Right hindlimb (tissue), 1 donor: ENCODE measurements around the gene GALNT2.
A peak's percentile ranks its signal among the peaks of the same experiment; 100 is the strongest.

ENCODE experiments used
- DNase-seq: peaks from one replicate; pipeline ENCODE4 v3.0.0-alpha.2; 2018

Gene GALNT2

DNA sequence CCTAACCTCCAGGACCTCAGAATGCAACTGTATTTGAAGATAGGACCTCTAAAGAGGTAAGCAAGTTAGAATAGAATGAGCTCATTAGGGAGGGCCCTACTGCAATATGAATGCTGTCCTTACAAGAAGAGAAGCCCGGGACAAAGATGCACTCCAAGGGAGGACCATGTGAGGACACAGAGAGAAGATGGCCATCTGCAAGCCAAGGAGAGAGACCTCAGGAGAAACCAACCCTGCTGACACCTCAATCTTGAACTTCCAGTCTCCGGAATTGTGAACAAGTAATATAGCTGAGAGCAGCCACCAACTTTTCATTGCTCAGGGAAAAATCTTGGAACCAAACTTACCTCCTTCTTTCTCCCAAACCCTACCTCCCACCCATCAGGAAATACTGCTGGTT lies 15.0 kb upstream of the GALNT2 start:
- DNase-seq: no peak

DNA sequence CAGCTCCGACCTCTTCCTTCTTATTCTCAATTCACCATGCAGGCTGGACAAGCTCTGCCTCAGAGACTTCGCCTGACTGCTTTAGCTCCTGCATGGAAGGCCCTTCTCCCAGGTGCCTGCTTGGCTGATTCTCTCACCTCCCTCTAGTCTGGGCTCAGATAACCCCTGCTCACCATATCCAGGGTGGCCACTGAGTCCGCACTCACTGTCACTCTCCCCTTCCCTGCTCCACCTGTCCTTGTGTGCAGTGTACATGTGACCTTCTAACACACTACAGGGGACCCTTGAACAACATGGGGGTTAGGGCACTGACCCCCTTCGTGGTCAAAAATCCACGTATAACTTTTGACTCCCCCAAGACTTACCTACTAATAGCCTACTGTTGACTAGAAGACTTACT lies 14.4 kb upstream of the GALNT2 start:
- DNase-seq: no peak

DNA sequence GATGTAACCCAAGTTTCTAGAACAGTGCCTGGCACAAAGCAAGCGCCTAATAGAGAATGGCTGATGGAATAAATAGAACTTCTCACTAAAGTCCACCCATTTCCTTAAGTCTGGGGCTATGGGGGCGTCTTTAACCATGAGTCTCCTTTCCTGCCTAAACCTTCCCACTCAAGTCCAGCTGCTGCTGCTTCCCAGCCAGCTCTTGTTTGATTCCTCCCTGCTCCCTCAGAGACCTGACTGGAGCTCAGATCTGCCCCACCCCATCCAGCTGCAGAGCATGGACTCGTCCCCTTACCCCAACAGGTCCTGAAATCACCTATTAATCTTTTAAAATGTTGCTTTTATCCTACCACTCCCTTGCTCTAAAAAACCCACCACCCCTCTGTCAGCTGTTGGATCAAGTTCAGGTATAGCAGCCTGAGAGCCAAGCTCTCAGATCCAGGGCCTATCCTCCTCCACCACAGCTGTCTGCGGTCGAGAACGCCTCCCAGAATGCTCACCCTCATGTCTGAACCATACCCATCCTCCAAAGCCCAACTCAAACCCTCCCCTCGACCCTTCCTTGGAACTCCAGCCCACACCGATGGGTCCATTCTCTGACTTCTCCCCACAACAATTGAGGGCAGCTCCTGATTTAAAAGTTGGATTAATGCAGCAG lies 12.8 kb upstream of the GALNT2 start:
- peak; percentile 64 for DNase-seq

DNA sequence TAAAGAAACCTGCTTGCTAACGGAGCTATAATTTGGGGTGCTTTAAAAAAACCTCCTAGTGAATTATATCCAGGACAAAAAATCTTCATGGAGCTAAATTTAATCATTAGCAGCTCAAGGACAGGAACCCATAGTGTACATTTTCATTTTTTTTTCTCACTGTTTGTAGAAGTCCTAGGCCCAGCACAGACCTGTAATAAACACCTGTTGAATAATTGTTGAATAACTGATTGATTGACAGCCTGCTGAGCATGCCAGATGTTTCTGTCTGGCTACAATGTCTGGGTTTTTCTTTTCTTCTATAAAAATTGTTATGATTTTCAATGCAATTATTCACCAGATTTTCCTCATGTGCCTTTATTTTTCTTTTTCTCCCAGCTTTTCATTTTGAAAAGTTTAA lies 10.9 kb upstream of the GALNT2 start:
- DNase-seq: no peak

DNA sequence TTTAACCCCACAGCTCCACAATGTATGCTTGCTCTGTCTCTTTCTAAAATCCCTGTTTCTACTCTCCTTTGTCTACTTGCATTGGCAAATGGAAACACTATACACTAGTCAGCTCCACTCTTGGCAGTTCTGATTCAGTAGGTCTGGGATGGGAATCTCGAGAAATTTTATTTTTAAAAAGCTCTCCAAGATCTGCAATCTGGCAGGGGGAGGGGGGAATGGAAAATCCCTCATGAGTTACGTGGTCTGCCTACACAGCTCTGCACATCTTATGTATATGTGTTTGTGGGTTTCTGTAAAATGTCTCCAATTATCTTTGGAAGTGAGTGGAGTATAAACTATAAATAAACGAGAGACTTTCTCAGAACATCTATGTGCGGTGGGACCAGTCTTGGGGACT lies 9.9 kb upstream of the GALNT2 start:
- no peak for DNase-seq

DNA sequence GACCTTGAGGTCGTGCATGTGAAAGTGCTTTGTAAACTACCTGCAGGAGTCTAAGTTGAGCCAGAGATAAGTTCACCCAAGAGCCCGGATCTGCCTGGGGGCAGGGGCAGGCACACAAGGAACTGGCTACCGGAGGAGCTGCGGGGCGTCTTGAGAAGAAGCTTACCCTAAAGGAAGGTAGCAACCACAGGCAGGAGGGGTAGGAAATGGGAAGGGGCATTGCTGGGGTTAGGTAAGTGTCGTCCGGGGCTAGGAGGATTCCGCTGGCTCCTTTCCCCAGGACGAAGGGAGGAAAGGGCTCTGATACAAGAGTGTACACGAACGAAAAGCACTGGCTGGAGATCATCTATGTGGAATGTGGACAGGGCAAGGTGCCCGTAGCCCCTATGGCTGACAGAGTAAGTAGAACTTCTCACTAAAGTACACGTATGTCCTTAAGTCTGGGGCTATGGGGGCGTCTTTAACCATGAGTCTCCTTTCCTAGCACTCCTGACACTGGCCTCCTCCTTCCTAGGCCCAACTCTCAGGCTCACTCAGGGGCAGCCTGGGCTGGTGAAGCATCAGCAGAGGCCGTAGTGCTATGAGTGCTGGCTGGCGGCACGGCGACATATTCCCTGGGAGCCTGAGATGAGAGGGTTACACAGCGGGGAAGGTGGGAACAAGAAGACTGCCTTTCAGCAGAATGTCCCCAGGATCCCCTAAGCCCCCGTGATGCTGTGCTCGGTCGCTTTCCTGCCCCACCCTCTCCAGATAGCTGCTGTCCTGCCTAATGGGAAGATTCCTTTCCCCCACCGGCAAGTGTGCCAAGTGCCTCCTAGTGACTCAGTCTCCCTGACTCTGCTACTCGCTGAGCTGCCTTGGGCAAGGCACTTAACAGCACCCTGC lies 9.1 kb upstream of the GALNT2 start:
- no peak for DNase-seq

DNA sequence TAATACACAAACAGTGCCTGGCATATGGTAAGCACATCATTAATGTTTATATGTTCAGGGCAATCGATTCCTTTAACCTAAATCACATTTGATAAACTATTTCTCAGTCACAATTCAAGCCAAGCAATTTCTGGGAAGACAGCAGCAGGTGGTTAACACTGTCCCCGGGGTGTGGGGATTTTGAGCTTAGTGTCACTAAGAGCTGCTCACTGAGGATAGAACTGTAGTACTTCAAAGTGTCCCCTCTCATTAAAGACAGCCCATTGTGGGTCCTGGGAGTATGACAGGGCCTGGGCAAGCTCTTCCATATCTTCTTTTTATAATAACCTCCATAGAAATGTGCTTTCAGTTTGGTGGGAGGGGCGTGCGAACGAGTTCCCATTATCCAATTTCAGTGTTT lies 8.4 kb upstream of the GALNT2 start:
- DNase-seq: no peak

DNA sequence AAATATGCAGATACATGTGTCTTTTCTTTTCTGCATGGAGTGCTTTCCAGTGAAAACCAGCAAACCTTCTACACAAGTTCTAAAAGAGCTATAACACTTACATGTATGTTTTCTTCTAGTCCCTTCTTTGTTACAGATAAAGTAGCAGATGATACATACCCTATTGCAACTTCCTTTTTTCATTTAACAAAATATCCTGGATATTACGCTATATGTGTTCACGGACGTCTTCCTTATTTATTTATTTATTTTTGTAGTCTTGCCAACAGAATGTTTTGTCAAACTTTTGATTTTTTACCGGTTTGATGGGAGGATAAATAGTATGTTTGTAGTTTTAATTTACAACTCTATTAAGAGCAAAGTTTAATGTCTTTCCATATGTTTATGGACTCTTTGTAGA lies 5.2 kb upstream of the GALNT2 start:
- DNase-seq: no peak

DNA sequence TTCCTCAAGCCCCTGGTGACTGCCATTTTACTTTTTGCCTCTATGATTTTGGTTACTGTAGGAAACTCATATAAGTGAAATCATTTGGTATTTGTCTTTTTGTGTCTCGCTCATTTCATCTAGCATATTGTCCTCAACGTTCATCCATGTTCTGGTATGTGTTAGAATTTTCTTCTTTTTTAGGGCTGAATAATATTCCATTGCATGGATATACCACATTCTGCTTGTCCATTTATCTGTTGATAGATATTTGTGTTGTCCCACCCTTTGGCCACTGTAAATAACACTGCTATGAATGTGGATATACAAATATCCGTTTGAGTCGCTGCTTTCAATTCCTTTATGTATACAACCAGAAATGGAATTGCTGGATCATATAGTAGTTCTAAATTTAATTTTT lies 4.5 kb upstream of the GALNT2 start:
- DNase-seq: no peak

DNA sequence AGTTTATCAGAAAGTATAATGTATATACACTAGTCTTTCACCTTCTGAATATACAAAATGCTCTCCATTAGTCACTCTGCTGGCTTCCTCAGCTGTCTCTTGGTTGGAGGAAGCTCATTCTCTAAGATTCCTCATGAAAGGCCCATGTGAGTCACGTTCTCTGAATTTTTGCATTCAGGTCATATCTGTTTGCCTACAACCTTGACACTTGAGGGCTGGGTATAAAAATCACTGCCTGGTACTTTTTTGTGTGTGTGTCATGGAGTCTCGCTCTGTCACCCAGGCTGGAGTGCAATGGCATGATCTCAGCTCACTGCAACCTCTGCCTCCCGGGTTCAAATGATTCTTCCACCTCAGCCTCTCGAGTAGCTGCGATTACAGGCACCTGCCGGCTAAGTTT lies 2.8 kb upstream of the GALNT2 start:
- DNase-seq: no peak

DNA sequence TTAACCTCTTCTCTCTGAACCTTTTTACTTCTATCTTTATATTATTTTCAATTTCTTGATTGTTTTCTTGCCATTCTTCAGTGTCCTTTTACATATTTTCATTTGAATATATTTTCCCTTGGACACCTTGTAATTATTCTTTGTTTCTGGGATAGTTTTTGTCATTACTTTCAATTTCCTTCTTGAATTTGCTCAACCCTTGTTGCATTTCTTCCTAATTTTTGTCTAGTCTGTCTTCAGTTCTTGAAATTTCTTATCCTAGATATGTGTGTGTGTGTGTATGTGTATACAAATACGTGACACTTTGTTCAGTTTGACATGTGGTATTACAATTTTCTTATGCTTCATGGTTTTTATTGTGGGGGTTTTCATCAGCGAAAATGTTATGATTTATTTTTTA lies 1.9 kb upstream of the GALNT2 start:
- no peak for DNase-seq

DNA sequence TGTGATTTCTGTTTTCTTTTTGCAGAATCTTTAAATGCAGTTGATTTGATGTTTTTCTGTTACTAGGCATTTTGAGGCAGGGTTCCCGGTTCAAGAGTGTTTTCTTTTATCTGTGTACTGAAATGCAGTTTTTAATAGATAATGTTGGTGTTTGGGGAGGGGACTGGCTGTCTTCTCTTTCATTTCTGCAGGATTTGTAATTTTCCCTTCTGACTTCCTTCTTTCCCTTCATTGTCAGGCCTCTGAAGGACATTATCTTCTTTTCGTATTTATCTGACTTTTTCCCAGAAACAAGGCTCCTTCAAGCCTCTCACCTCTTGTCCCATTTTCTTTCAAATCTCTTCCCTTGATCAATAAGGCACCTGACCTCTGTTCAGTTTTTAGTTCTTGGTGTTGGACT lies 1.5 kb upstream of the GALNT2 start:
- no peak for DNase-seq

DNA sequence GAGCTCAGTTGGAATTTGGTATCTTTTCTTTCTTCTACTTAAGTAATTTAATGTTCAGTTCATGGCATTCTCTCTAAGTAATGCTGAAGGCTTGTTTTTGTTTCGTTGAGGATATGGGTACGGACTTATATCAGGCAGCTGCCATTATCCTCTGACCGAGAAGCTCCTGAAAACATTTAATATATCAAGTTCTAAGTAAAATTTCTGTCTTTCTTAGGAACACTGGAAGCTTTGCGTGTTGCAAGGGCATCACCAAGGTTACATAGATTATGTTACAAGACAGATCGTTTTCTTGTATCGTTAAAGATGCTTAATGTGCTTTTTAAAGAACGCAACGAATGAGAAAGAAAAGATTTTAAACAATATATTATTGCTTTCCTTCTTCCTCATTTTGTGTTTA lies 1.0 kb upstream of the GALNT2 start:
- DNase-seq: no peak

DNA sequence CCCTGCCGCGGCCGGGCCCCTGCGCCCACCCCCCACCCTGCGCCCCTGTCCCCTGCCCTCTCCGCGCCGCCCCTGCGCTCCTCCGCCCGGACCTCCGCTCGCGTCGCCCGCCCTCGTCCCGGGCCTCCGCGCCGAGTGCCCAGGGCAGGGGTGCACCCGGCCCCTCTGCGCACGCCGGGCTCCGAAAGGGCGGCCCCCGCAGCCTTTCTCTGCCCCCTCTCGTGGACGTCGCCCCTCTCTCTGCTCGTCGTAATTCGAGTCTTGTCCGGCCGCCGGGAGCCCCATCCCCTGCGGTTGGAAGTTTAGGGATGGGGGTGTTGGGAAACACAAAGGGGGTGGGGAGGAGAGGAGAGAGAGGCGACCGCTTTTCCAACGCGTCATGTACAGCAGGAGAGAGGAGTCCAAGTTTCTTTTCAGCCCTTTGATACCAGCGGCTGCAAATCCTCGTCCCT lies 407 bp downstream of the GALNT2 start:
- DNase-seq: peak; percentile 62

DNA sequence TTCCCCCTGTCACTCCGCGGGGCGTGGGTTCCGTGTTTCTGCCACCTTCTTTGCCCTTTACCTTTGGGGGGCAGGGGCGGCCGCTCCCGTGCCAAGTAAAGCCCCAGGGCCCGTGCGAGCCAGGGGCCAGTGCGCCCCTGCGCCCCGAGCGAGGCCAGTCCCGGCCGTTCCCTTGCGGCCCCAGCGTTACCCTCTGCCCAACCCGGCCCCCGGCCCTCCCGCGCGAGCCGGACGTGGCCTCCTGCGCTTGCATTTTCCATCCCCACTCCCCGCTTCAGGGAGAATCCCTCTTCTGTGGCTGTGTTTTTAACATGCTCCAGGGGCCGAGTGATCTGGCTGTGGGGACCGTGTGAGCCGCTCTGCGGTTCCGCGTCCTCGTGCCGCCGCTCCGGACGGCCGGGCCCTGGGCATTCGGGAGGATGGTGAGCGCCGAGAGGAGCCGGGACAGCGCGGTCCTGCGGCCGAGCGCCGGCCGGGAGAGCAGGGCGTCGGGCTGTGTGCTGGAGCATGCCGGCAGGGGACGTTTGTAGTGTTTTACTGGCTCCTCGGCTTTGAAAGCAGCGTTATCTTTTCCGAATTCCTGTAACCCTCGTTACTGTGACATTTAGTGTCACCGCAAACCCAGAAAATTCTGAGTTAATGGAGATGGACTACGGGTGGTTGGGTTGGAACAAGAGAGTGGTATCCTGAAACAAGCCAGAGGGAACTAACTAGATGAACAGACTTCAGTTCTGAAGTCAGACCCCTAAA lies 1.0 kb downstream of the GALNT2 start:
- DNase-seq: peak; percentile 67

DNA sequence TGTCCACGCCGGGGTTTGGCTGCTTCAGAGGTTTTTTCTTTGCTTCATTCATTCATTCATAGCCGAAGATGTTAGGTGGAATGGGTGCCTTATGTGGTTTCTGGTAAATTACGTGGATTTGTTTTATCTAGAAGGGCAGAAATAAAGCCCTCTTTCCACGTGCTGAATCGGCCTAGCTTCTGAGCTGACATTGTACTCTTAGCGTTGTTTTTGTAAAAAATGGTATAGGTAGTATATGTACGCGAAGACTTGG lies 1.5 kb downstream of the GALNT2 start:
- no peak for DNase-seq

DNA sequence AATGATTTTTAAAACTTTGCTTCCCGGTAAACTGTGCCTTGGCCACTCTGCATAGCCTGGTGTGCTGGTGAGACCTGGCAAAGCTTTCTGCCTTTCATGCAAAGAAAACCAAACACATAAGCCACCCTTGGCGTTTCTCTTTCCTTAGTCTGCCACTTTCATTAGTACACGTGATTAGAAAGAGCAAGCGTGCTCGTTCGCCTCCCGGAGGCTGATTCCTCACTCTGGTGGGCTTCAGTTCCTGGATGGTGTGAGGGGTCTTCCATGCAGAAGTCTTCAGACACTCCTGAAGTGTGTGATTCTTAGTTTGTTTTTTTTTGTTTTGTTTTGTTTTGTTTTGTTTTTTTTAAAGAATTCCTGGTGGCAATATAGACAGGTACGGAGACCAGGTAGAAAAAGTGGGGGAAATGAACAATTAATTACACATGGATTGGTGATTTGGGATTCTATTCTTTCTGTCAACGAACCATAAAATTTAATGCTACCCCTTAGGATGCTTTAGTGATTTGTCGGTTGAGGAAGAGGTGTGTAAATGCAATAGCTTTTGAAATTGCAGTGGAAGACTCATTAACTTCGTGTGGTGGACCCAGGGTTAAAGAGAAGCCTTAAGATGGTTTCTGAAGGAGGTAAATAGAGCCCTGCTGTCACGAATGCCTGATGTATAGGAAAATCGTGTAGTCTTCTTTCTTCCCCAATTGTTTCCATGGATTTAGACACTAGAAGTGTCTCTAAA lies 2.1 kb downstream of the GALNT2 start:
- no peak for DNase-seq

DNA sequence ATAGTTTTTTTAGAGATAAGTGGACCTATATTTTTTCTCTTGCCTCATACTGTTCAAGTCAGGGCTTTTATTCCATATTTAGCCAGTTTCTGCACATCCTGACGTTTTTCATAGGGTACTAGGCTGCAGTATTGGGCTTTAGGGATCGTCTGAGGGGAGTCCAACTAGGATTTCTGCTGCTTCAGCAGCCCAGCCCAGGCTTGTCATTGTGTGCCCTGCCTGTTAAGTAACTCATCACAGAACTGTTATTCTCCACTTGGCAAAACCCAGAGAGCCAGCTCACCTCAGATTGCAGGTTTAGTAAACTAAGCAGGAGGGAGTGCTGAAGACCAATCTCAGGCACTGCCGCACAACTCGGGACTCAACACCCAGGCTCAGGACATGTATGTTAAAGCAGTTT lies 2.8 kb downstream of the GALNT2 start:
- no peak for DNase-seq

DNA sequence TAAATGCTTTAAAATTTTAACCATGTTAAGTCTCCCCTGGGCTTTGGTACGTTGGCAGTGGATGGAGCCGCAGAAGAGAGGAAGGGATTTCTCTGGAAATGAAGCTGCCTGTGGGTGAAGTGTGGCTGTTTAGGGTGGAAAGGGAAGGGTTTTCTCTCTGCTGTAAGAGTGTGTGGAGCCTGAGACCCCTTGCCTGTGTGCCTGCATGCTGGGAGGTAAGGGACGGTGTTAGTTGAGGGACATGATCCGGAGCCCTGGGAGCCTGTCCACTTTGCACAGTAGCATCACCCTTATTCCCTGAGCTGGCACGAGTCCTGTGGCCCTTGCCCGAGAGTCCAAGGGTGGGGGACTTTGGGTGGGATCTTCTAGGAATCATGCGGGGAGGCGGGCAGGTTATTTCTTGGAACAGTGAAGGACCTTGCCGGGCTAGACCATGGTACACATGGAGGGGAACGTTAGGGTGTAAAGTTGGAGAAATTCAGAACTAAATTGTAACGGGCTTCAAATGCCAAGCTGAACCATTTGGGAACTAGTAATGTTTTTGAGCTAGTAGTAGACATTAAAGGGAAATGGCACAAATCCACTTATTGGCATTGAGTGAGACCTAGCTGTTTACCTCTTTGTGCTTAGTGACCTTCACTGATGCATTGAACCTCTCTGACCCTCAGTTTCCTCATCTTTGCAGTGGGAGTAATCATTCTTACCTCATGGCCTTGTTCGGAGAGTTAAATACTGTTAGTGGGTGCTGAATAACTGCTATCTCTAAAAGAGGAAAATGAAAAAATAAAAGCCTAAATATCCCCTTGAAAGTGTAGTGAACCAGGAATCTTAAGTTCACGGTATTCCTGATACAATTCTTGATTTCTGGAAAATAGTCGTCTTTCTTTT lies 3.5 kb downstream of the GALNT2 start:
- no peak for DNase-seq

DNA sequence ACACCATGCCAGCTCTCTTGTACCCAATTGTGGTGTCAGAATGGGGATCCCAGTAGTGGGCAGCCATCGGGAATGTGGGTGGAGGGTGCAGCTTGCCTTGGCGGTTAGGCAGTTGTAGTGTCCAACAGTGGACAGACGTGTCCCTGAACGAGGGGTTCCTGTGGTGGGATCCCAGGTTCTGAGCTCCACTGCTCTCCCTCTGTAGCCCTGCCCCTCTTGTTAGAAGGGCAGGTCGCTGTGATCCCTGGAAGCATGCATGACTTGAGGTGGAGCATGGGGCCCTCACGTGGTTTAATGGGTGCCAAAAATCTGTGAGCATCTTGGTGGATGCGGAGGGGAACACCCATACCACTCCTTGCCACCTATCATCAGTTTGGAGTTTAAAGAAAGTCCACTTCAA lies 4.3 kb downstream of the GALNT2 start:
- no peak for DNase-seq

DNA sequence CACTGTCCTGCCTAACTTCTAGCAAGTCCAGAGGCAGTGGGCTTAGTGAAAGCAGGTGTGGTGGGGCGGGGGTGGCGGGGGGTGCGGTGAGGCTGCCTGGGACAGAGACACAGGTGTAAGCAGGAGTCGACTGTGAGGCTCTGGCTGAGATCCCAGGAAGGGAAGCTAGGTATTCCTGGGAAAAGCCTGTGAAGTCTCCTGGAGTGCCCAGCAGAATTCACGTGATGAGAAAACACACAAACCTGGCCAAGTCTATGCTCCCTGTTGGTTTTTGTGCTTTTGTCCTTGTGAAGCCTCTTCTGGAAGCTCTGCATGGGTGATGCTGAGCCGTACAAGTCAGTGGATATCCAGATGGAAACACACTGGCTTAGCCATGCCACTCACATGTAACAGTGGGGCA lies 5.3 kb downstream of the GALNT2 start:
- DNase-seq: no peak

DNA sequence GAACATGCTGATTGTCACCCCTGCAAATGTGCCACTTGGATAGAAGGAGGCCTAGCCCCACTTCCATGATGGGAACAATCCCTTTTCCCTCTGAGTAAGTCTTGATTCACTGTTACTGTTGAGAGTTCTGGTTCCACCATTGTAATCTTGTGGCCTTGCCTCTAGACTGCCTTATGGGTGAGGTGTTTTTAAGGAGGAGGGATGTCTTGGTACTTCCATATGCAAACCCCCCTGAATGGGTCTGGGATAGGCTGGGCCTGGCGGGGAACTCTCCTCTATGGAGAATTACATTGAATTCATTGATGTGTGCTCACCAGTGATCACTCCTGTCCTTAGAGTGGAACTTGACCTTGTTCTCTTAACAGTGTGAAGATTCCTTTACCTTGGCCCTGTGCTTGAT lies 5.8 kb downstream of the GALNT2 start:
- DNase-seq: no peak
